T47D (cell line): ENCODE data around the gene ZNF784.
A peak's percentile ranks its signal among the peaks of the same experiment; 100 is the strongest.
"Not testable (repeated sequence)": the region's sequence is repeated elsewhere in the genome, so short reads cannot be mapped to it uniquely, and the experiment has no call there.

ENCODE experiments used
- DNase-seq, 2 experiments: peaks; one replicate each; pipeline versions ENCODE4 v3.0.0 to v3.0.0-alpha.2; 2011 to 2012; ENCODE audit warnings: low read depth in 1 of 2, low spot score in 1 of 2
- JUND ChIP-seq: IDR thresholded peaks from 2 replicates; pipeline ENCODE4 v1.6.1; 2012; ENCODE audit warnings: low read depth
- in situ Hi-C: cut with HindIII; loops from 2 replicates; pipeline ENCODE4 v1.10.0; 2016; ENCODE audit warnings: low sequenced_read_pairs, low pct_unique_long_range_greater_than_20kb

Gene ZNF784

DNA sequence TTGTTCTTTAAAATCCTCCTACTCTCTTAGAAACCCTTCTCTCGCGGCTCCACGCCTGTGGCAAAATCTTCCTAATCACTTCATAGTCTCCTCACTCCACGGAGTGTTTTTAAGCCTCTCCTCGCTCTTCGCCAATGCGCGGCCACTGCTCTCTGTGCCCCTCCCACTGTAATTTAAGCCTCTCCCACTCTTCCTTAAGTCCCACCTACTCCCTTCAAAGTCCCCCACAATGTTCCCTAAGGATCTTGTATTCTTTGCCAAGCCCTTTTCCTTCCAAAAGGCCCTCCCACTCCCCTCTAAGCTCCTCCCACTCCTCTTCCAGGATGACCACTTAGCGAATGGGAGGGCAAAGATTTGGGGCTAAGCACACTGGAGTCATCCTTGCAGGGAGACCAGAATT lies 26.3 kb downstream of the ZNF784 start:
- in situ Hi-C loops: no loop called here
- no peak for DNase-seq
- TF ChIP-seq JUND: no peak

DNA sequence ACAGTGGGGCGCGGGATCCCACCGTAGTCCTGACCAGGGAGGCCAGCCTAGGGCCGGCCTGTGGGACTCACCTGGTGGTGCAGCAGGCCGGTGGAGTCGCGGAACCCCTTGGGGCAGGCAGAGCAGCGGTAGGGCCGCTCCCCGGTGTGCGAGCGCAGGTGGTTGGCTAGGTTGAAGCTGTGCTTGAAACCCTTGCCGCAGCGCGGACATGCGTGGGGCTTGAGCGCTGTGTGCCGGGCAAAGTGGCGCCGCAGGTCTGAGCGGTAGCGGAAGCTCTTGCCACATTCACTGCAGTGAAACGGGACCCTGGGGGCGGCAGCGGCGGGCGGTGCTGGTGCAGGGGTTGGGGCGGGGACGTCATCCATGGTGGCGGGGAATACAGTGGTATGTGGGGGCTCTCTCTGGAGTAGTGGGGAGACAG lies 26.9 kb downstream of the ZNF784 start:
- DNase-seq: no peak
- in situ Hi-C loops: no loop called here
- no peak for TF ChIP-seq JUND

DNA sequence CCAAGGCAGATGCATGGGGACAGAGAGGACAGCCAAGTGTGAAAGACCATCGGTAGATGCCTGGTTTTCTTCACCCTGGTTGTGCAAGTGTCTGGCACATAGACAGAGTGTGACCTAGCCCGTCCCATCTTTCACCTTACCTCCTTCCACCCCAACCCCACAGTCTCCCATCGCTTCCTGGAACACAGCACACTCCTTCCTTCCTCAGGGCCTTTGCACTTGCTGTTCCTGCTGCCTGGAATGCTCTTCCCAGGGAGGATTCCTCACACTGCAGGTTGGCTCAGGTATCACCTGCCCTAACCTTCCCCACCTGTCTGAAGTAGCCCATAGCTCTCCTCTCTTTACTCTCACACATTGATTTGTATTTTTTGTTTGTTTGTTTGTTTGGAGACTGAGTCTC lies 28.1 kb downstream of the ZNF784 start:
- no peak for DNase-seq
- in situ Hi-C loops: no loop called here
- TF ChIP-seq JUND: no peak

DNA sequence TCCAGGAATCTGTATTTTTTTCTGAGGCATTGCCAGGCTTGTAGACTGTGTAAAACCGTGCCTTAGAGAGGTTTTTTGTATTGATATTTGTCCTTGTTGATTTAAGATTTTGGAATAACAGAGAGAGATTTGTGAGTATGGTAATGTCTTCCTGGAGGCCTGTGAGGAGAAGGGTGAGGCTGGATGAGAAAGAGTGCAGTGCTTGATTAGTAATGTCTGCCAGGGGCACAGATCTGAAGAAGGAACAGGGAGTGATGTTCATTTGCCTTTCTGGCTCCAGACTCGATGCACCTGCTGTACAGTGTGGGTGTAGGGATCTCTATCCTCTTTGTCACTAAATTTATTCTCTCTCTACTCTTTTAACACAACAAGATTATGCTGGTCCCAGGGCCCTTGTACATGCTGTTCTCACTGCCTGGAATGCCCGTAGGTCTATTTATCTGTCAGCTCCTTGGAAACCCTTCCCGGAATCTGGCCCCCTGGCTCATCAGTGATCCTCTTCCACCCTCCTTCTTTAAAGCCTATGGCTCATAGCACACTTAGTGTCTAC lies 29.3 kb downstream of the ZNF784 start:
- no peak for DNase-seq
- no peak for TF ChIP-seq JUND
- in situ Hi-C loops: no loop called here

DNA sequence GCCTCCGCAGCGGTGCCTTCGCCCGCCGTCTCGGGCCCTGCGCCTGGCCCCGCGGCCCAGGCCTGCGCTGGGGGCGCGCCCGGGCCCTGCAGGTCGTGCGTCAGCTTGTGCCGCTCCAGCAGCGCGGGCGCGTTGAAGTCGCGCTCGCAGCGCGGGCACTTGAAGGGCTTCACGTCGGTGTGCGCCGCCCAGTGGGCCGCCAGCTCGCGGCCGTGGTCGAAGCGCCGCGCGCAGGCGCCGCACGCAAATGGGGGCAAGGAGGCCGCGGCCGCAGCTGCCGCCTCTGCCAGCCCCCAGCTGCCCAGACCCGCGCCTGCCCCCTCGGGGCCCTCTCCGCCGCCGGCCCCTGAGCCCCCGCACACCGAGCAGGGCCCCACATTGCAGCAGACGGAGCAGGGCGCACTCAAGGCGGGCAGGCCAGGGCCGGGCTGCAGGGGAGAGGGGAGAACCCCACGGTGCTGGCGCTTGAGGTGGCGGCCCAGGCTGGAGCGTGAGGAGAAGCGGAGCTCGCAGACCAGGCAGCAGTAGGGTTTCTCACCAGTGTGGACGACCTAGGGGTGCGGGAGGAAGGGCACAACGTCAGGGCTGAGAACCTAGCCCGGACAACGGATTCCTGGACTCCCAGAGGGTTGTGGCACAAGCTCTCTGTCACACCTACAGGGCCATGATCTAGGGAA lies 31.1 kb downstream of the ZNF784 start:
- in situ Hi-C loops: no loop called here
- TF ChIP-seq JUND: no peak
- DNase-seq: no peak

DNA sequence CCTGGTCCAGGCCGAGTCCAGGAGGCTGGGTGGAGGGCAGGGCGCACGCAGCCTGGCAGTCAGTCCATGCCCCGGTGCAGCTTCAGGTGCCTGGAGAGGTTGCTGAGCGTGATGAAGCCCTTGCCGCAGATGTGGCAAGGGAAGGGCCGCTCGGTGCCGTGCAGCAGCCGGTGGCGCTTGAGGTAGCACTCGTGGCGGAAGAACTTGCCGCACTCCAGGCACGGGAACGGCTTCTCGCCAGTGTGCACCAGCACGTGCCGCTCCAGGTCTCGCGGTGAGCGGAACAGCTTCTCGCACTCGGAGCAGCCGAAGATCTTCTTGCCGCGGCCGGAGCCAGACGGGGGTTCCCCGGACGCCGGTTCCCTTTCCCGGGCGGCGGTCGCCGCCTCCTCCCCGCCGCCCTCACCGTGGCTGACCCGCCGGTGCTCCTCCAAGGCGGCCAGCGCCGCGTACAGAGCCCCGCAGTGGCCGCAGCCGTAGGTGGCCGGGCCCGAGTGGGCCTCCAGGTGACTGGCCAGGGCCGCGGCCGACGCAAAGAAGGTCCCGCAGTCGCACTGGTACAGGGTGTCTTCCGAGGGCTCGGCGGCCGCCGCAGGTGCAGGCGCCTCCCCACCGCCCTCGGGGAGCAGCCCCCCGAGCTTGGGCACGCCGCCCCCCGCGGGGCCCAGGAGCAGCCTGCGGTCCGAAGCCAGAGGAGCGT lies 31.8 kb downstream of the ZNF784 start:
- no peak for TF ChIP-seq JUND
- in situ Hi-C loops: no loop called here
- no peak for DNase-seq

DNA sequence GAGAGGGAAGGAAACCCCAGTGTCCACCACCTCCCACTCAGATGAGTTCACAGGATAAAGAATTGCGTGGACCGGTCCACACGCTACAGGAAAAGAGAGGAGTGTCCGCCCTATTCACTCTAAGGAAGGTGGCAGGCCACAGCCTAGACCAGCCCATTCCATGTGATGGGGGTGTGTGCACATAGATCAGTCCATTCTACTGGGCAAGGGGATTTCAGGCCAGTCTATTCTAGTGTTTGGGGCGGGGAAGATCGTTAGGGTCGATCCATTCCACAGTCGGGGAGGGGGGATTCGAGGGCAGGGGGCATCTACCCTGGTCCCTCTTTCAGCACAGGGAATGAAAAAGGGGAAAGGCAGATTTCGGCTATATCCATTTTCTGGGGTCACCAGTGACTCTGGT lies 32.8 kb downstream of the ZNF784 start:
- in situ Hi-C loops: no loop called here
- DNase-seq: no peak
- no peak for TF ChIP-seq JUND

DNA sequence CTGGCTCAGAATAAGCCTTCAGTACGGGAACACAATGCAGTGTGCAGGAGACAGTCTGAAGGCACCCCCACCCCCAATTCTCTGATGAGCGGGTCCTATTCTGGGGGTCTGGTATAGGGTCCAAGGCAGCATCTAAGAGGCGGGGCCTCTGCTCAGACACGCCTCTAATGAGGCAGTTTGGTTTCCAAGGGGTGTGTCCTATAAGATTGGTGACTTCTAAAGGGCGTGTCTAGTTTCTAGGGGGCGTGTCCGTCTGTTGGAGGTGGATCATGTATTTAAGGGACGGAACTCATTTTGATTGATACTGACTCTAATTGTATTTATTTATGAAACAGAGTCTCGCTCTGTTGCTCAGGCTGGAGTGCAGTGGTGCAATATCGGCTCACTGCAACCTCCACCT lies 33.7 kb downstream of the ZNF784 start:
- no peak for TF ChIP-seq JUND
- in situ Hi-C loops: no loop called here
- peak in 1 of 2 experiments; percentile 73 for DNase-seq

DNA sequence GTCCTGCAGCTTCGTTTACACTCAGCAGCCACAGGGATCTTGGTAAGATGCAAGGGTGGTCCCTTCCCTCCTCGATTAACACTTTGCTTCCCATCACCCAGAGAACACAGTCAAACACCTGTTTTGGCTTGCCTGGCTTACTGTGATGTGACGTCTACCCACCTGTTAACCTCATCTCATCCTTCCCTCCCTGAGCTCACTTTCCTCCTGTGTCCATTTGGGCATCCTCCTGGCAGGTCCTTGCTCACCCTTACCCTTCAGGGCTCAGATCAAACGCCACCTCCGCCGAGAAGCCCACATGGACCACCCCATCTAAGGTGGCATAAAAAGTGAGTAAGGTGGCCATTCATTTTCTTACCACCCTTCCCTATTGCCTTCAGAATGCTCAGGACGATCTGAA lies 34.3 kb downstream of the ZNF784 start:
- no peak for TF ChIP-seq JUND
- in situ Hi-C loops: no loop called here

DNA sequence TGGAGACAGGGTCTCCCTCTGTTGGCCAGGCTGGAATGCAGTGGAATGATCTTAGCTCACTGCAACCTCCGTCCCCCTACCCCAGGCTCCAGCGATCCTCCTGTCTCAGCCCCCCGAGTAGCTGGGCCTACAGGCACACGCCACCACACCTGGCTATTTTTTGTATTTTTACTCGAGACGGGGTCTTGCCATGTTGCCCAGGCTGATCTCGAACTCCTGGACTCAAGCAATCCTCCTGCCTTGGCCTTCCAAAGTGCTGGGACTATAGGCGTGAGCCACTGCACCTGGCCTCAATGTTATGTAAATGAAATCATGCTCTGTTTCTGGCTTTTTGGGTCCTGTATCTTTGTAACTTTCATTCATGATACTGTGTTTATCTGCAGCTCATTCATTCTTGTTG lies 35.6 kb downstream of the ZNF784 start:
- DNase-seq: no peak
- in situ Hi-C loops: no loop called here
- no peak for TF ChIP-seq JUND

More for the DNA sequence above, 34.3 kb downstream of the ZNF784 start:
- no peak for DNase-seq

DNA sequence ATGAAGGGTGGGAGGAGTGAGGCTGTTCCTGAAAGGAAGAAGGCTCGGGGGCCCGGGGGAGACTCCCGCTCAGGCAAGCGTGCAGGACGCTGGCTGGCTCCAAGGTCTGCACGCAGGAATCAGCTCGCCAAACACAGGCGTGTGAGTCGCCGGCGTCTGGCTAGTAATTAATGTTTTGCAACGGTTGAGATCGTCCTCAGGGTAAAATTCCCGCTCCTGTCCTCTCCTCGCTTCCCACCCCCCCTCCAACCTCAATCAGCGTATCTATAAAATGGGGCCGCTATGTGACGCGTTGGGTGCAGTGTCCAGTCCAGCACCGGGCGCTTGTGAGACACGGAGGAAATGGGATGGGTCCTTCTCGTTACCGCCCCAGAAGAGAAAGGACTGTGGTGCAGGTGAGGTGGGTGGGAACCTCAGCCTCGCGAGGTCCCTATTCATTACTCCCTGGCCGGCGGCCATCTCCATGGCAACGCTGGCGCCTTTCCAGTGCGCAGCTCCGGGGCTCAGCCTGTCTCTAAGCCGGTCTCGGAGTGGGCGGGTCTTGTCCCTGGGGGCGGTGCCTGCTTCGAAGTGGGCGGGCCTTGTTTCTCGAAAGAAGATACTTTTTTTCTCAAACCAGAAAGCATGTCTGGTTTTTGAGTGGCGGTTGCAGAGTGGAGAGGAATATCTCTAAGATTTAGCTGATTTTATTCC lies 37.2 kb downstream of the ZNF784 start:
- DNase-seq: peak; percentile 89 to 94
- TF ChIP-seq JUND: no peak
- in situ Hi-C loops: no loop called here

DNA sequence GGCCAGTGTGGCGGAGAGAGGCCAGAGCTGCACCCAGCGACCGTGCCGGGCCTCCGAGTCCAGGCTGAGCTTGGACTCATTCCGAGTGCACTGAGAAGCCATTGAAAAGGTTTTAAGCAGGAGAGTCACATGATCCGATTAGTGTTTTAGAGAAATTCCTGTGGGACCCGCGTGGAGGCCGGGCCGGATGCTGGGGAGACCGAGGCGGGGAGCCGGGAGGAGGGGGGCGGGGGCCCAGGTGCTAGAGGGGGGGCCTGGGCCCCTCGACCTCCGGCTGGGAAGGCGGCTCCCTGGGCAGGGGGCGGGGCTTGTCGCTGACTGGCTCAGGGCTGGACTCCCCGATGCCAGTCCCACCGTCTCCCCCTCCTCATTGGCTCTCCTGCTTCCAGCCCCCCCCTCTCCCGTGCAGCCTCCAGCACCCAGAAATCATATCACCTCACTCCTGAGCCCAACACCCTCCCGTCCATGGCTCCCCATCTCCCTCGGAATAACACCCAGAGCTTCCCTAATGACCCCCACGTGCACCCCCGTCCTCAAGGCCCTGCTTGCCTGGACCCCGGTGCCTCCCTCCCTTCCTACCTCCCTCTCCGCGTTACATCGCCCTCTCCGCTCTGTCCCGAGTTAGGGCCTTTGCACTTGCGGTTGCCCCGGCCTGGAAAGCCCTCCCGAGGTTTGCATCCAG lies 38.6 kb downstream of the ZNF784 start:
- in situ Hi-C loops: no loop called here
- DNase-seq: no peak
- TF ChIP-seq JUND: no peak

DNA sequence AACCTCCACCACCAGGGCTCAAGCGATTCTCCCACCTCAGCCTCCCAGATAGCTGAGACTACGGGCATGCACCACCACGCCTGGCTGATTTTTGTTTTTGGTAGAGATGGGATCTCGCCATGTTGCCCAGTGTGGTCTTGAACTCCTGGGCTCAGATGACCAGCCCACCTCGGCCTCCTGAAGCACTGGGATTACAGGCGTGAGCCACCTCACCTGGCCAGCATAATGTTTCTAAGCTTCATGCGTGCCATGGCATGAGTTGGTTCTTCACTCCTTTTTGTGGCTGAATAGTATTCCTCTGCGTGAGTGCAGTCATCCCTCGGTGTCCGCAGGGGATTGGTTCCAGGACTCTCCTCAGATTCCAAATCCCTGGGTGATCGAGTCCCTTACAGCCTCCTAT lies 39.5 kb downstream of the ZNF784 start:
- in situ Hi-C loops: no loop called here
- DNase-seq: no peak
- no peak for TF ChIP-seq JUND

DNA sequence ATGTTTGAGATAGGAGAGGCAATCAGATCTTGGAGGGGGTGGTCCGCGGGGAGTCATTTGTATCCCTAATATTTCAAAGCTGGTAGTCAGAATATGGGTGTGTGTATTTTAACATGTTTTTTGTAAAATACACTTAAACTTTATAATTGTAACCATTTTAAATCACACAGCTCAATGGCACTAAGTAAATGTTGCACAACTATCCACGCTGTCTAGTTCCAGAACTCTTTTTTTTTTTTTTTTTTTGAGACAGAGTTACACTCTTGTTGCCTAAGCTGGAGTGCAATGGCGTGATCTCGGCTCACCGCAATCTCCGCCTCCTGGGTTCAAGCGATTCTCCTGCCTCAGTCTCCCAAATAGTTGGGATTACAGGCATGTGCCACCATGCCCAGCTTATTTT lies 40.5 kb downstream of the ZNF784 start:
- in situ Hi-C loops, DNase-seq: not testable (repeated sequence)

DNA sequence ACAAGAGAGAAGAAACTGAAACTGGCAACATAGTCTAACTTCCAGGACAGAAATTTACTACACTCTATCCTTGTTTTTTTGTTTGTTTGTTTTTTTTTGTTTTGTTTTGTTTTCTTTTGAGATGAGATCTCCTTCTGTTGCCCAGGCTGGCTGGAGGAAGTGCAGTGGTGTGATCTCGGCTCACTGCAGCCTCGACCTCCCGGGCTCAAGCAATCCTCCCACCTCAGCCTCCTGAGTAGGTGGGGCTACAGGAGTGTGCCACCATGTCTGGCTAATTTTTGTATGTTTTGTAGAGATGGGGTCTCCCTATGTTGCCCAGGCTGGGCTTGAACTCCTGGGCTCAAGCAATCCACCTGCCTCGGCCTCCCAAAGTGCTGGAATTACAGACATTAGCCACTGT lies 42.1 kb downstream of the ZNF784 start:
- in situ Hi-C loops, DNase-seq: not testable (repeated sequence)
